HepG2 (cell line): ENCODE results near the gene CAMK1. TPM values are rescaled to one million over a fixed set of nuclear protein-coding genes. Genes with fewer than 3 reads are reported as not detected.
A peak's percentile ranks its signal among the peaks of the same experiment; 100 is the strongest.

ENCODE experiments used
- ARID3A ChIP-seq: IDR thresholded peaks from 2 replicates; pipeline ENCODE4 v1.6.1; 2012; ENCODE audit warnings: low read depth, low read length, improper control_type of control experiment
- GABPA ChIP-seq, 2 experiments: IDR thresholded peaks; 2 replicates each; pipeline ENCODE4 v1.6.1; 2011 to 2016; ENCODE audit warnings: low read depth in 2 of 2, low read length in 1 of 2, missing biosample characterization in 1 of 2, missing genetic modification characterization in 1 of 2
- GATAD1 ChIP-seq: IDR thresholded peaks from 2 replicates; pipeline ENCODE4 v1.6.1; 2016; ENCODE audit warnings: missing genetic modification reagents, missing compliant biosample characterization
- IRF2 ChIP-seq: IDR thresholded peaks from 2 replicates; pipeline ENCODE4 v1.6.1; 2018; ENCODE audit warnings: missing genetic modification reagents, missing compliant biosample characterization
- MIER3 ChIP-seq: IDR thresholded peaks from 2 replicates; pipeline ENCODE4 v1.6.1; 2016; ENCODE audit warnings: missing compliant biosample characterization, borderline replicate concordance
- PCBP1 ChIP-seq: fragments of 200-400 bp; formaldehyde crosslinking; IDR thresholded peaks from 2 replicates; pipeline ENCODE4 v1.6.1; 2017; ENCODE audit warnings: mild to moderate bottlenecking, low read depth, low read length, borderline replicate concordance
- POLR2G ChIP-seq: fragments of 200-400 bp; formaldehyde crosslinking; IDR thresholded peaks from 2 replicates; pipeline ENCODE4 v1.6.1; 2018; ENCODE audit warnings: mild to moderate bottlenecking, low read depth, low read length, moderate library complexity
- PRPF4 ChIP-seq: fragments of 200-400 bp; formaldehyde crosslinking; IDR thresholded peaks from 2 replicates; pipeline ENCODE4 v1.6.1; 2016; ENCODE audit warnings: low read length, low read depth; ENCODE audit not compliant: poor library complexity, severe bottlenecking
- RARA ChIP-seq: IDR thresholded peaks from 2 replicates; pipeline ENCODE4 v1.6.1; 2016; ENCODE audit warnings: missing genetic modification reagents, missing compliant biosample characterization
- RBM22 ChIP-seq: fragments of 200-400 bp; formaldehyde crosslinking; optimal IDR thresholded peaks from 2 replicates; pipeline ENCODE3; 2017; ENCODE audit warnings: mild to moderate bottlenecking, low read length, moderate library complexity
- TEAD3 ChIP-seq: optimal IDR thresholded peaks from 2 replicates; pipeline ENCODE3; 2016; ENCODE audit warnings: borderline replicate concordance
- ZFAT ChIP-seq: sonication (generic); formaldehyde crosslinking; conservative IDR thresholded peaks from 2 replicates; pipeline ENCODE4 v1.8.1; 2023; ENCODE audit warnings: missing genetic modification reagents, inconsistent platforms
- ZFX ChIP-seq: sonication (generic); formaldehyde crosslinking; IDR thresholded peaks from 2 replicates; pipeline ENCODE4 v1.4.0; 2020; ENCODE audit warnings: mild to moderate bottlenecking, low read depth, missing genetic modification reagents, moderate library complexity
- ZNF510 ChIP-seq: sonication (generic); formaldehyde crosslinking; IDR thresholded peaks from 2 replicates; pipeline ENCODE4 v1.4.0; 2020; ENCODE audit warnings: low read depth, mild to moderate bottlenecking, missing genetic modification reagents
- polyA plus RNA-seq, 8 experiments: library from polyadenylated mRNA; depleted of rRNA in 3 of 8; stranded (reverse) in 7 of 8; unstranded in 1 of 8; fragments of >200 nt; fragmentation: Illumina TruSeq in 4 of 8; extraction: Trizol in 4 of 8; gene quantifications; 2 replicates each; pipeline versions ENCODE4 v1.2.1 to v1.2.3, GENCODE V29; 2011 to 2016; ENCODE audit warnings: low read depth in 4 of 8, missing spikeins in 1 of 8, mixed read lengths in 1 of 8; ENCODE audit not compliant: insufficient read depth in 1 of 8
- total RNA-seq, 5 experiments: library from RNA; depleted of rRNA; stranded (reverse); fragments of >200 nt; fragmentation: Illumina TruSeq; extraction: Trizol; gene quantifications; 2 replicates each; pipeline ENCODE4 v1.2.3, GENCODE V29; 2016; ENCODE audit warnings: low read depth in 1 of 5
- TF ChIP-seq, protein P1 (sequence below): sonication (generic); formaldehyde crosslinking; IDR thresholded peaks from 2 replicates; pipeline ENCODE4 v1.5.1; 2020; ENCODE audit warnings: mild to moderate bottlenecking, missing genetic modification reagents
- TF ChIP-seq, protein P2 (sequence below): IDR thresholded peaks from 2 replicates; pipeline ENCODE4 v1.4.0; 2020; ENCODE audit warnings: mild to moderate bottlenecking, missing genetic modification reagents
- TF ChIP-seq, protein P3 (sequence below): sonication (generic); formaldehyde crosslinking; conservative IDR thresholded peaks from 2 replicates; pipeline ENCODE4 v1.5.0; 2020; ENCODE audit warnings: missing genetic modification reagents

CAMK1 gene
- total and polyA plus RNA-seq, 2 of the 13 experiments (the other 11 are each of a cell fraction or from before 2014, with no cell fraction given) = 26.4 to 53.3 TPM

DNA sequence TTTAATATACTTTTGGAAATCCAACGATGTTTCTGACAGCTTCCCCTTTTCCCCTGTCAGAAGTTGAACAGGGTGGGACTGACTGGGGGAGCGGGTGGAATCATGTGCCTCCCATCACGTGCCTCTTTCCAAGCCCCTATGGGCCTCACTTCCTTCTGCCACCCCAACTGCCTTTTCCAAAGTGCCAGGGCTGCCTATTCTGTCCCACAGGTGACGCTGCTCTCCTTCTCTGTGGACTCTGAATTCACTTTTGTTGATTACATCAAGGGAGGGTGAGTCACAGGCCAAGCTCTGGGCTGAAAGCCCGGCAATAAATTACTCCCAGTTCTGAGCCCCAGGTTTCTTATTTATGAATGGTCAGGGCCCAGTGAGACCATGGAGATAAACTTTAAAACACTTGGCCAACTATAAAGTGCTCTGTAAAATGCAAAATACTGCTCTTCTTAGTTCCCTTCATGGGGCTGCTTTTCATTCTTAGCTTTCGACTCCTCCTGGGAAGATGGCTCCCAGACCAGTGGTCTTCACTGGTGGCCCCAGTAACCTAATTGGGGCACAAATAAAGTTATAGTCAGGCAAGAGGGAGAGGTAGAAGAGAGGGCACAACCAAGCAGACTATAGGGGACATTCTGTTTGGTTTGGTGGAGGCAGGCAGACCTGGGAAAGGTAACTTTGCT is 53.8 kb downstream of the CAMK1 start (continued):
- TF ChIP-seq, protein P1, sequence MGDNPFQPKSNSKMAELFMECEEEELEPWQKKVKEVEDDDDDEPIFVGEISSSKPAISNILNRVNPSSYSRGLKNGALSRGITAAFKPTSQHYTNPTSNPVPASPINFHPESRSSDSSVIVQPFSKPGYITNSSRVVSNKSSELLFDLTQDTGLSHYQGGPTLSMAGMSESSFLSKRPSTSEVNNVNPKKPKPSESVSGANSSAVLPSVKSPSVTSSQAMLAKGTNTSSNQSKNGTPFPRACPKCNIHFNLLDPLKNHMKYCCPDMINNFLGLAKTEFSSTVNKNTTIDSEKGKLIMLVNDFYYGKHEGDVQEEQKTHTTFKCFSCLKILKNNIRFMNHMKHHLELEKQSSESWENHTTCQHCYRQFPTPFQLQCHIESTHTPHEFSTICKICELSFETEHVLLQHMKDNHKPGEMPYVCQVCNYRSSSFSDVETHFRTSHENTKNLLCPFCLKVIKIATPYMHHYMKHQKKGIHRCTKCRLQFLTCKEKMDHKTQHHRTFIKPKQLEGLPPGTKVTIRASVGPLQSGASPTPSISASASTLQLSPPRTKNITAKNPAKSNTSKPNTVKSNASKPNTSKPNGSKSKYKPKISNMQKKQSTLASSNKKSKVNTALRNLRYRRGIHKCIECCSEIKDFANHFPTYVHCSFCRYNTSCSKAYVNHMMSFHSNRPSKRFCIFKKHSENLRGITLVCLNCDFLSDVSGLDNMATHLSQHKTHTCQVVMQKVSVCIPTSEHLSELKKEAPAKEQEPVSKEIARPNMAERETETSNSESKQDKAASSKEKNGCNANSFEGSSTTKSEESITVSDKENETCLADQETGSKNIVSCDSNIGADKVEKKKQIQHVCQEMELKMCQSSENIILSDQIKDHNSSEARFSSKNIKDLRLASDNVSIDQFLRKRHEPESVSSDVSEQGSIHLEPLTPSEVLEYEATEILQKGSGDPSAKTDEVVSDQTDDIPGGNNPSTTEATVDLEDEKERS (CRISPR knock-in tag) = no peak
- TF ChIP-seq RARA = 0 out of 2 replicates have a peak, but pooled peaks have one; percentile 25
- no peak for TF ChIP-seq POLR2G
- TF ChIP-seq GABPA (IDR thresholded peaks at IDR 0.05; ENCODE audit: low read depth, low read length) = no peak
- TF ChIP-seq GABPA (CRISPR knock-in tag; IDR thresholded peaks at IDR 0.05; ENCODE audit: low read depth) = peak; percentile 42; the same call in 1 of the 2 replicates
- TF ChIP-seq RBM22 = no peak
- TF ChIP-seq ARID3A = peak; percentile 70; the same call in 1 of the 2 replicates
- TF ChIP-seq PRPF4 = no peak
- TF ChIP-seq, protein P2, sequence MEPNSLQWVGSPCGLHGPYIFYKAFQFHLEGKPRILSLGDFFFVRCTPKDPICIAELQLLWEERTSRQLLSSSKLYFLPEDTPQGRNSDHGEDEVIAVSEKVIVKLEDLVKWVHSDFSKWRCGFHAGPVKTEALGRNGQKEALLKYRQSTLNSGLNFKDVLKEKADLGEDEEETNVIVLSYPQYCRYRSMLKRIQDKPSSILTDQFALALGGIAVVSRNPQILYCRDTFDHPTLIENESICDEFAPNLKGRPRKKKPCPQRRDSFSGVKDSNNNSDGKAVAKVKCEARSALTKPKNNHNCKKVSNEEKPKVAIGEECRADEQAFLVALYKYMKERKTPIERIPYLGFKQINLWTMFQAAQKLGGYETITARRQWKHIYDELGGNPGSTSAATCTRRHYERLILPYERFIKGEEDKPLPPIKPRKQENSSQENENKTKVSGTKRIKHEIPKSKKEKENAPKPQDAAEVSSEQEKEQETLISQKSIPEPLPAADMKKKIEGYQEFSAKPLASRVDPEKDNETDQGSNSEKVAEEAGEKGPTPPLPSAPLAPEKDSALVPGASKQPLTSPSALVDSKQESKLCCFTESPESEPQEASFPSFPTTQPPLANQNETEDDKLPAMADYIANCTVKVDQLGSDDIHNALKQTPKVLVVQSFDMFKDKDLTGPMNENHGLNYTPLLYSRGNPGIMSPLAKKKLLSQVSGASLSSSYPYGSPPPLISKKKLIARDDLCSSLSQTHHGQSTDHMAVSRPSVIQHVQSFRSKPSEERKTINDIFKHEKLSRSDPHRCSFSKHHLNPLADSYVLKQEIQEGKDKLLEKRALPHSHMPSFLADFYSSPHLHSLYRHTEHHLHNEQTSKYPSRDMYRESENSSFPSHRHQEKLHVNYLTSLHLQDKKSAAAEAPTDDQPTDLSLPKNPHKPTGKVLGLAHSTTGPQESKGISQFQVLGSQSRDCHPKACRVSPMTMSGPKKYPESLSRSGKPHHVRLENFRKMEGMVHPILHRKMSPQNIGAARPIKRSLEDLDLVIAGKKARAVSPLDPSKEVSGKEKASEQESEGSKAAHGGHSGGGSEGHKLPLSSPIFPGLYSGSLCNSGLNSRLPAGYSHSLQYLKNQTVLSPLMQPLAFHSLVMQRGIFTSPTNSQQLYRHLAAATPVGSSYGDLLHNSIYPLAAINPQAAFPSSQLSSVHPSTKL (CRISPR knock-in tag) = peak; percentile 53; the same call in 1 of the 2 replicates
- TF ChIP-seq TEAD3 = peak; percentile 28
- no peak for TF ChIP-seq PCBP1
- TF ChIP-seq IRF2 = 0 out of 2 replicates have a peak, but pooled peaks have one; percentile 35
- peak; percentile 85 for TF ChIP-seq GATAD1 (CRISPR knock-in tag)
- TF ChIP-seq ZFX (CRISPR knock-in tag) = peak; percentile 61; the same call in 1 of the 2 replicates
- TF ChIP-seq, protein P3, sequence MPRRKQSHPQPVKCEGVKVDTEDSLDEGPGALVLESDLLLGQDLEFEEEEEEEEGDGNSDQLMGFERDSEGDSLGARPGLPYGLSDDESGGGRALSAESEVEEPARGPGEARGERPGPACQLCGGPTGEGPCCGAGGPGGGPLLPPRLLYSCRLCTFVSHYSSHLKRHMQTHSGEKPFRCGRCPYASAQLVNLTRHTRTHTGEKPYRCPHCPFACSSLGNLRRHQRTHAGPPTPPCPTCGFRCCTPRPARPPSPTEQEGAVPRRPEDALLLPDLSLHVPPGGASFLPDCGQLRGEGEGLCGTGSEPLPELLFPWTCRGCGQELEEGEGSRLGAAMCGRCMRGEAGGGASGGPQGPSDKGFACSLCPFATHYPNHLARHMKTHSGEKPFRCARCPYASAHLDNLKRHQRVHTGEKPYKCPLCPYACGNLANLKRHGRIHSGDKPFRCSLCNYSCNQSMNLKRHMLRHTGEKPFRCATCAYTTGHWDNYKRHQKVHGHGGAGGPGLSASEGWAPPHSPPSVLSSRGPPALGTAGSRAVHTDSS (CRISPR knock-in tag) = no peak
- no peak for TF ChIP-seq ZFAT
- 0 out of 2 replicates have a peak, but pooled peaks have one; percentile 42 for TF ChIP-seq MIER3
- no peak for TF ChIP-seq ZNF510
